Astrocyte (in vitro differentiated cells and primary cell): Measurements from ENCODE around the gene KRTAP10-6.

Experiments used
- CTCF ChIP-seq: IDR thresholded peaks from 2 replicates; pipeline ENCODE4 v1.5.1; 2011; ENCODE audit warnings: low read depth, mild to moderate bottlenecking, inconsistent platforms, low read length, moderate library complexity; ENCODE audit not compliant: insufficient read depth
- EZH2 ChIP-seq: IDR thresholded peaks from 2 replicates; pipeline ENCODE4 v1.6.1; 2012; ENCODE audit warnings: mild to moderate bottlenecking, low read length, inconsistent platforms; ENCODE audit not compliant: insufficient read depth

- no peak for TF ChIP-seq CTCF
- no peak for TF ChIP-seq EZH2
Measured at GRCh38 chr21:44552681-44553080, 39.6 kb downstream of the KRTAP10-6 start.
